GM18951 (cell line): ENCODE results near the gene XPNPEP1.

Experiments
- POLR2A ChIP-seq: IDR thresholded peaks from 4 replicates; pipeline ENCODE4 v1.6.1; 2011; ENCODE audit warnings: mild to moderate bottlenecking; ENCODE audit not compliant: insufficient read length, insufficient read depth; ENCODE audit errors: extremely low read depth
- in situ Hi-C: fragments of 300-500 bp; cut with MboI; formaldehyde crosslinking; loops from one replicate; pipeline ENCODE4 v1.12.0; 2022; ENCODE audit warnings: low sequenced_read_pairs, mixed read lengths, inconsistent platforms; ENCODE audit not compliant: unreplicated experiment

The XPNPEP1 gene

GRCh38 chr10:109837384-109837783 is 85.9 kb downstream of the XPNPEP1 start:
- in situ Hi-C loops = no loop called here
- no peak for TF ChIP-seq POLR2A

DNA sequence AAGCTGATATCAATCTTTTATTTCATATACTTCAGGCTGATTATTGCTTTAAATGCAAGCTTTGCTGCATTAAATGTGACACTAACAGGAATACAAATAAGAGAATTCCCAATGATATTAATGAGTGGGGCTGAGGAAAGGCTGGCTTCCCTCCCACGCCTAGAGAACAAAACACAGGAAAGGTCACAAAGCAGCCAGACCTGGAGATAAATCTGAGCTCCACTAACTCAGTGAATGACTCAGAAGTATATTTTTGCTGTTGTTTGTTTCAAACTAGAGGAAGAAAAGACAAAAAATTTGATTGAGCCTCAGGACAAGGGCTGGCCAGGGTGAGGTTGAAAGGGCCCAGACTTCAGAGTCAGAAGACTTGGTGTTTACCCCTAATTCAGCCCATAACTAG is 88.1 kb downstream of the XPNPEP1 start:
- TF ChIP-seq POLR2A = no peak
- in situ Hi-C loops = no loop called here

DNA sequence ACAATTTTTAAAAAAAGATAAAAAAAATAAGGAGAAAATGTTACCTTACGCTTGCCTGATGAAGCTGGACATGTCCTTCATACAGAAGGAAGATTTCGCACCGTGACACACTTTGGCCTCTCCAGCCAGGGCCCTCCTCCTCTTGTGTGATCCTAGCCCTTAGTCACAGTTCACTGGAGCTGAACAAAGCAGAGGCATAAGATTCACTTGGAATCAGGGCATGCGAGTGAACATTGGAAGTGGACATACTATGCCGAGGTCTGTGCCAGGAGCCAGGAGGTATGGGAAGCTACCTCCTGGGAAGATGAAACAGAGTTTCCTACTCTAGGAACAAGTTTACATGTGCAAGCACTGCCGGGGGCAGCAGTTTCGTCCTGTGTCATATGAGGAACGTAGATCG is 91.5 kb downstream of the XPNPEP1 start:
- no peak for TF ChIP-seq POLR2A
- in situ Hi-C loops = no loop called here

DNA sequence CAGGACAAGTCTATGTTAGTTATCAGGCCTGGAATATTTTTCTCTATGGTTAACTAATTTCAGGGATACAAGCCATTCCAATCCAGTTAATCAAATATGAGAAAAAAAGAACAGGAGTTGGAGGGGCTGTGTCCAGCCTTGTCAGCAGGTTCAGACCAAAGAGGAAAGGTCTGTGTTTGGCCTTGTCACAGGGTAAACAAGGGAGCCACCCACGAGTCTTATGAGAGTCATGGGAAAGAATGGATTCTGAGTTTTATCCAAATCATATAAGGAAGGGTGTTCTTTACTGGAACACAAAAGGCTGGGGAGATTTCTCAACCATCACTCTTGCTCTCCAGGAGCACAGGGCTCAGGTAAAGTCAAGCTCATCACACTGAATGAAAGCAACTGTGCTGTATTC is 99.1 kb downstream of the XPNPEP1 start:
- TF ChIP-seq POLR2A = no peak
- in situ Hi-C loops = no loop called here

- no peak for TF ChIP-seq POLR2A
- in situ Hi-C loops = no loop called here
Measured at GRCh38 chr10:109823196-109823595, 100.1 kb downstream of the XPNPEP1 start.

DNA sequence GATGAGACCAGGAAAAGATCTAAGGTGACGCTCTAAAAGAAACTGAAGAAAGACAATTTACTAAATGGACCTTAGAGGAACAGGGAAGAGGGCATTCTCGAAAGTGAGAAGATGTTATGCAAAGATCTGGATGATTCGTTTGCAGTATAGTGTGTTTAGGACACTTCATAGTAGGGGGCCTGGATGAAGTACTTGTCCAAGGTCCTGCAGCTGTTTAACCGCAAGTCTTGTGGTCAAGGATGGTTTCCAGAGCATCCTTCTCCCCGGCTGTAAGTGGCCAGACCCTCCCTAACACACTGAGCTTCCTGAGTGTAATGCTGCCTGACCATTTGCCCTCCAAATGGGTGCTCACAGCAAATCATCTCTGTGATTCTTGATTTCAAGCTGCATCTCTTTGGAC is 101.6 kb downstream of the XPNPEP1 start:
- in situ Hi-C loops = no loop called here
- TF ChIP-seq POLR2A = no peak

DNA sequence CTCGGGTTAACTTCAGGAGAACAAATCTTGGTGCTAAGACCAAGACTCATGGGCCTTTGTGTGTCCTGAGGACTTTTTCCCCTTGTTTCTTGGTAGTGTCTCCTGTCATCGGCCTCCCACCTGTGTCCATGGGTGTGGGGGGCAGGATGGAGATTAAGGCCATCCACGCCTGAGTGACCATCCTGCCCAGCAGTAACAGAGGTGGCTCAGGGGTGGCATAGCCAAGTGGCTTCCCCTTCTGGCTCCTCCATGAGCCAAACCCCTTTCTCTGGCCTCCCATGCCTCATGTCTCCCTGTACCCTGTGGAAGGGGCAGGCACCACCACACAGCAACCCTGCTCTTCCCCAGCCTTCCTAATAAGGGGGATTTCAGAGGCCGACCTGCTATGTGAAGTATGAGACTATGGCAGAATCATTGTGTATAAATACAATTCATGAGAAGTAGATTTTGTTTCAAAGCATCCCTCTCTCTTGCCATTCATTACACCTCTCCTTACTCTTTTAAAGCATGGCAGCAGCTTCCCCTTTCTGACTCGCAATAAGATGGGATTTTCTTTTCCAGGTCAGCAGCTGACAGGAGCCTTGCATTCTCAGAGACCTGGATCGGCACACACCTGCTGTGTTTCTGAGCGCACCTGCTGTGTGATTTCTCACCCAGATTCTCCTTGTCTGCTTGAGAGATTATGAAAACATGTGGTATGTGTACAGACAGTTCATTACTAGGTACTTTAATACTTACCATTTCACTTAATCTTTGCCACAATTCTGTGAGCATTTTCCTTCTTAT is 102.5 kb downstream of the XPNPEP1 start:
- no peak for TF ChIP-seq POLR2A
- in situ Hi-C loops = no loop called here

- in situ Hi-C loops = no loop called here
- TF ChIP-seq POLR2A = no peak
Measured at GRCh38 chr10:109819807-109820206, 103.5 kb downstream of the XPNPEP1 start.
